GM03348 (cell line): ENCODE measurements around the gene PRSS27.

Experiments
- DNase-seq: peaks from one replicate; pipeline ENCODE4 v3.0.0; 2012; ENCODE audit warnings: low spot score

Gene PRSS27

DNA sequence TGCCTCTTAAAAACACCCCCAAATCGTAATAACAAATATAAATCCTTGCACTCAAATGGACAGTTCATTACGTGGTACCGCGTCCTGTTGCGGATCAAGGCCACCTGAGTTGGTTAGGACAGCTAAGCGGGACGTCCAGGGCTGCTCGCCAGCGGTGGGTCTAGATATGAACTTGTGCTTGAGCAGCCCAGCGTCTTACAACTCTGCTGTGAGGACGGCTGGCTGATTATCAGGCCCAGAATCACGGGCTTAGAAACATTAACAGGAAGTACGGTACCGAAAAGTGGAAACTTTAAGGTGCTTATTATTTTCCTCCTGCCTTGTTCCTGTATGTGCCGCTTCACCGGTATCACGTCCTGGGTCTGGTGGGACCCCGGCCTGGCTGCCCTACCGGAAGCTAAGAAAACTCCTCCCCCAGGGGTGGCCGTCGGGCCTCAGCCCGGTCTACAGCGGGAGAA lies 31.6 kb upstream of the PRSS27 start:
- no peak for DNase-seq

DNA sequence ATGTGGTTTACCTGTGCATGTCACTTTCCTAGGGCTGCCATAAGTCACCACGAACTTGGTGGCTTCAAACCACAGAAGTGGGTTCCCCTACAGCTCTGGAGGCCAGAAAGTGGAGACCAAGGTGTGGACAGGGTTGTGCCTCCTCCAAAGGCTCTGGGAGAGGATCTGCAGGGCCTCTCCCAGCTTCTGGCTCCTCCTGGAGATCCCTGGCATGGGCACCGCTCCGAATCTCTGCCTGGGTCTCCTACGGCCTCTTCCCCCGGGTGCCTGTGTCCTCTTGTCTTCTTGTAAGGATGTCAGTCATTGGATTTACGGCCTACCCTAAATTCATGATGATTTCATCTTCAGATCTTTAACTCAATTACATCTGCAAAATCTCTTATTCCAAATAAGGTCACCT lies 29.9 kb upstream of the PRSS27 start:
- no peak for DNase-seq

DNA sequence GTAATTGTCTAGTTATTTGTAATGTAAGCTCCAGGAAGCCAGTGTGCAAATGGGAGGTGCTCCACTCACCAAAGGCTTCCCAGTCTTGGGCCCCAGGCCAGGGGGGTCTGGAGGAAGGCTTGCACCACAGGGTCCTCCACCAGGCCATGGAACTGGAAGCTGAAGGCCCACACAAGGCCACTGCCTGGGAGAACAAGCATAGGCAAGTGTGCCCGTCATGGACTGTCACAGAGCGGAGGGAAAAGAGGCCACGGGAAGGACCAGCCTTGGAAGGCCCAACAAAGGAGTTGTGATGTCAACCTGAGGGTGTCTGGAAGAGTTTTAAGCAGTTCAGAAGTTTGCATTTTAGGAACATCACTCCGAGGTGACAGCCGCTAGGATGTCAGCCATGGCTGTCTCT lies 29.5 kb upstream of the PRSS27 start:
- no peak for DNase-seq

- no peak for DNase-seq
Measured at GRCh38 chr16:2748757-2749455, 28.9 kb upstream of the PRSS27 start.

DNA sequence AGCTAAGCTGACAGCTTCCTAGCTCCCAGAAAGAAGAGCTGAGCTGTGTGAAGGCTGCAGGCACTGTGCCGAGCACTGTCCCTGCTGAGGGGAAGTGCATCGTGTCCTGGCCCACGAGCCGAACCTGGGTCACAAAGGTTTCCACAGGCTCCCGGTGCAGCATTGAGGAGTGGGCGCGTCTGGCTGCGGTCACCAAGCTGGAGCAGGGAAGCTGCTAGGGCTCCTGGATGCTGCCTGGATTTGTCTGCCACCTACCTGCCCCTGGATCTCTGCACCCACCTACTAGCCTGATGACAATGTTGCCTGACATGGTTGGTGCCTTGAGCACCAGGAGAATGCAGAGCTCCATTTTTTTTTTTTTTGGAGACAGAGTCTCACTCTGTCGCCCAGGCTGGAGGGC lies 25.9 kb upstream of the PRSS27 start:
- no peak for DNase-seq

DNA sequence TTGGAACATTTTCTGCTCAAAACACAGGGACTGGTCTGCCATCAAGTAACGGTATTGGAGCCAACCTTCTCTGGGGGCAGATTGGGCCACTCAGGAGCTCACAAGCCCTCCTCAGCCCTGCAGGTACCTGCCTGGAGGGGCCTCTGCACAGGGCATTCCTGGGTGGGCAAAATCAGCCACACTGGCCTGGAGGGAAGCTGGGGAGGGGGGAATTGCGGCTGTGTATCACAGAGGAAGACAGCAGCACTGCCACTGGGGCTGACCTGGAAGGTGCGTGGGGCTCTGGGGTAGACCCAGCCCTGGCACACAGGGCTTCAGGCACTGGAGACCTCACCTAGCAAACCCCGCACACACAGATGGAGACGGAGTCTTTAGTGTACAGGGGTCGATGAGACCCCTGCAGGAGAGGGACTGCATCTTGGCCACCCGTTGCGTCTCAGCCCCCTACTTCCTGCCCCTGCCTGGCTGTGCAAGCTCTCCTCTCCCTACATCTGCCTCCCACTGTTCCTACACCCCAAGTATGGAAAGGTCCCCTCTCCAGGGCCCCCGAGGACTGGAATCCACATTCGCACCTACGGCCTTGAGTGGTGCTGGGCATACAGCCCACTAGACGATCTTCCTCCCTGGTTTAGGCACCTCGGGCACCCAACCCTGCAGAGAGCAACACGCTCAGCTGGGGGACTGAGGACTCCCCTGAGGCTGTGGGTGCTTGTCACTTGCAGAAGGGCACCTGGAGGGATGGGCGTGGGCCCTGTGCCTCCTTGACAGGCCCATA lies 25.3 kb upstream of the PRSS27 start:
- DNase-seq = no peak

GRCh38 chr16:2744711-2745110 lies 24.7 kb upstream of the PRSS27 start:
- DNase-seq = no peak

GRCh38 chr16:2743007-2743810 lies 23.2 kb upstream of the PRSS27 start:
- no peak for DNase-seq

DNA sequence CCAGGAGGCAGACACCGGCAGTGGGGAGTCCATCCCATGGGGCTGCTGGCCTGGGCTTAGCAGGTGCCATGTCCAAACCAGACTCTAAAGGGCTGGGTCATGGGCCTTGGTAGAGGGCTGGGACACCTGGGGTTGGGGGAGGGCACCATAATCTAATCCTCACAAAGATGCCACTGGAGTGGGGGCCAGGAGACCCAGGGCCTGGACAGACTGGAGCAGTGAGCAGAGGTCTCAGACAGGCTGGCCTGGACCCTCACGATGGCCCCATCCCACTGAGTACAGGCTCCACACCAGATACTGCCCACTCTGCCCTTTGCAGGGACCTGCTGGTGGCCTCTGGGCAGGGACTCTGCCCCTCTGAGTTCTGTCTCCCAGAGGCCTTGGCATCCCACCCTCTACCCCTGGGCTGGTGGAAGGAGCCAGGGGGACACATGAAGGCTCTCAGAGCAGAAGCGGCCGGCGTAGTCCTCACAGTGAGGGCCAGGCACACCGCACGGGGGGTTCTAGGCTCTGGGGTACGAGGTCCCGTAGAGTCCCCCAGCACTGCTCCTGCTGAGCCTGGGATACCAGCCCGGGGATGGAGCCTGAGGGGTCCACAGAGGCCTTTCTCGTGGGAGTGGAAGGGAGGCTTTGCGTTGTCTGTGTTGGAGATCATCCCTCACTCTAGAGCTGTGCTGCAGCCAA lies 22.4 kb upstream of the PRSS27 start:
- DNase-seq = no peak

DNA sequence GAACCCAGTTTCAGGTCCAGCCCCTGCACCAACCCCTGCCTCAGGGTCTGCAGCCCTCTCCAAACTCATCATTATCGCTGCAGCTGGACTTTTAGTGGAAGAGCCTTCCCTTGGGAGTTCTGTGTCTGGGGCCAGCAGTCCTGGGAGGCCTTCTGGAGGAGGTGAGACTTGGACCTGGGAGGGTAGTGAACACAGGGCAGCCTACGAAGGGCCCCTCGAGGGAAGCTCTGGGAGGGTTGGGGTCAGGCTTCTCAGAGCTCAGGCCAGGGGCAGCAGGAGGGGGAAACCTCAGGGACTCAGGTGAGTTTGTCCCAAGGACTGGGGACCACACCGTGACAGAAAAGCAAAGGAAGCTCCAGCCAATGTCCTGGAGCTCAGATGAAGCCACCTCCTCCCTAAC lies 21.1 kb upstream of the PRSS27 start:
- DNase-seq = no peak

GRCh38 chr16:2740476-2740875 lies 20.5 kb upstream of the PRSS27 start:
- no peak for DNase-seq

DNA sequence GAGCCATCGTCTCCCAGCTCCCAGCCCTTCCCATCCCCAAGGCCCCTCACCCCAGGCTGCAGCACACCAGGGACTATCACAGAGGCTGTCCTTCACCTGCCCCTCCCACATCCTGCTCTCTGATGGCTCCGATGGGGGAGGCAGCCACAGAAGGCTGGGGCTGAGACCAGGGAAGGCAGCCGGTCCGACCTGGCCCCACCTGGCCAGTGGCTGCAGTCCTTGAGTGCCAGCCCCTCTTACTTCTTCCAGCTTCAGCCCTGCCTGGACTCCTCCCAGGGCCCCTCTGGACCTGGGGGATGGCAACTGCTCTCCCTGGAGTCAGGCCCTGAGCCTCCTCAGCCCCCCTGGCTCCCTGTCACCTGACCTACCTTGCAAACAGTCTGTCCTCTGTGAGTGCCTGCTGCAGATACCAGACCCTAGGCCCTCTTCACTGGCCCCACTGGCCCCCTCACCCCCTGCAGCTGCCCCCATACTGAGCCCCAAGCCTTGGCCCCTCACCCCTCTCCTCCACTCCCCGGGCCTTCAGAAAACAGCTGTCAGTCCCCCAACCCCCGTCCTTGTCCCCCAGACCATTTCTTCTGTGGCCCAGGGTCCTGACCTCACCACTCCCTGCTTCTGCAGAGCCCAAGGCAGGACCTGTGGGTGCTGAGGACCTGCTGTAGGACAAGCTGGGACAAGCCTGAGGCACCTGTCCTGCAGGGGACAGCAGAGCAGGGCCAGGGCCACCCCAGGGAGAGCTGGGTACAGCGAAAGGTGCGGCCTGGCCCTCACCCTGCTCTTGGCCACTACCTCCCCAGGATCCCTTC lies 19.8 kb upstream of the PRSS27 start:
- DNase-seq = no peak

DNA sequence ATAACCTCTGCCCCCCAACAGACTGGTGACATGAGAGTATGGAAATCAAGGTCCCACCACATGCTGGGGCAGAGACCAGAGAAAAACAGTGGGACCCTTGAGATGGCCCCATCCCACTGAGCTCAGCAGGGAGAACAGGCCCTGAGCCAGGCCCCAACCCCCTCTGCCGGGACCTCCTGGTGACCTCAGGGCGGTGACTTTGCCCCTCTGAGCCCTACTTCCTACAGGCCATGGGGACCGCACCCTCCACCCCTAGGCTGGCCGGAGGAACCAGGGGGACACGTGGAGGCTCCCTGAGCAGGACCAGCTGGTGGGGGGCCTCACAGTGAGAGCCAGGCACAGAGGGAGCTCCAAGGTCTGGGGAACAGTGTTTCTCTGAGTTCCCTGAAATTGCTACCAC lies 18.6 kb upstream of the PRSS27 start:
- DNase-seq = no peak

- DNase-seq = no peak
Measured at GRCh38 chr16:2737895-2738418, 17.9 kb upstream of the PRSS27 start.

- no peak for DNase-seq
Measured at GRCh38 chr16:2737238-2737605, 17.2 kb upstream of the PRSS27 start.

DNA sequence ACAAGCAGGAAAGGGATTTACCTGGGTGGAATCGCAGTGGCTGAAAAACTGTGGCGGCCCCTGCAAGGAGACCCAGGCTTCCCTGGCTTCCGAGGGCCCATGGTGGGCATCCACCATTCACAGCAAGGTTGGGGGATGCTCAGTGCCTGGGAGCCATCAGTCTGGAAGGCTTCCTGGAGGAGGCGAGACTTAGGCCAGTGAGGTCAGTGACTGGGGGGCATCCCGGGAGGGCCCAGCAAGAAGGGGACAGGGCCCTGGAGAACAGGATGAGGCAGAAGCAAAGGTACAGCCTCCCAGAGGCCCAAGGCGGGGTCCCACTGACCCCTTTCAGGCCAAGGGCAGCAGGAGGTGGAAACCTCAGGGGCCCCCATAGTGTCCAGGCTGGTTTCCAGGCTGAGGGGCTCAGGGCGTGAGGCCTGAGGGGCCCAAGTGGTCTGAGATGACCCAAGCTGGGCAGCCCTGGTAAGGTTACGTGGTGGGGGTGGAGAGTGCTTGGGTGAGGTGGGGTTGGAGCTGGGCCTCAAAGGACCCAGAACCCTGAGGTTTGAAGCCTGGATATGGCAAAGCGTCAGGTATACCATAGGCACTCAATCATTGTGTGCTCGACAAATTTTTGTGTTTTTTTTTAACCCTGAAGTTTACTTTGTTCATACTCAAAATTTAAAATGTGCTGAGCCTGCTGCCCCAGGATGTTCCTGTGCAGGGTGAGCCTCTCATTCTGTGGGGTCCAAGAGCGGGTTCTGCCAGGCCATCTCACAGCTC lies 16.6 kb upstream of the PRSS27 start:
- DNase-seq = no peak

- DNase-seq = no peak
Measured at GRCh38 chr16:2734844-2735515, 15.0 kb upstream of the PRSS27 start.

DNA sequence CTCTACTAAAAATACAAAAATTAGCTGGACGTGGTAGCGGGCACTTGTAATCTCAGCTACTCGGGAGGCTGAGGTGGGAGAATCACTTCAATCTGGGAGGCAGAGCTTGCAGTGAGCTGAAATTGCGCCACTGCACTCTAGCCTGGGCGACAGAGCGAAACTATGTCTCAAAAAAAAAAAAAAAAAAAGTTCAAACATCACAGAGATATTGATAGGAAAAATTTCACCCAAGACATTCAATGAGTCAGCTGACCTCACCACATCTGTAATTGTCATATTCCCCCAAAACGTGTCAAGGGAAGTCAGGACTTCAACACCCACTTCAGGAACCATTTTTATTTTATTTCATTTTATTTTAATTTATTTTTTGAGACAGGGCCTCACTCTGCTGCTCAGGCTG lies 8.0 kb upstream of the PRSS27 start:
- no peak for DNase-seq

DNA sequence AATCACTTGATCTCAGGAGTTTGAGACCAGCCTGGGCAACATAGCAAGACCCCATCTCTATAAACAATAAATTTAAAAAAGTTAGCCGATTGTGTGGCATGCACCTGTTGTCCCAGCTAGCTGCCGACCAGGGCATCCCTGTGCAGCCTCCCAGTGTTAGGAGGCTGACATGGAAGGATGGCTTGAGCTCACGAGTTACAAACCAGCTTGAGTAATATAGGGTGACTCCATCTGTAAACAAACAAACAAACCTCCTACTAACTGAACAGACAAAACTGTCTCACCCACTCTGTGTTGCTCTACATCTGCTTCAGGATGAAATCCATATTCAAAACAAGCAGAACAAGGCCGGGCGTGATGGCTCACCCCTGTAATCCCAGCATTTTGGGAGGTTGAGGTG lies 6.9 kb upstream of the PRSS27 start:
- DNase-seq = no peak

GRCh38 chr16:2724816-2725348 lies 4.9 kb upstream of the PRSS27 start:
- DNase-seq = no peak
